Measurements from ENCODE around the gene SEMG2. TPM values are rescaled to one million over a fixed set of nuclear protein-coding genes. Genes with fewer than 3 reads are reported as not detected.

The SEMG2 gene
- total and polyA plus RNA-seq, 2 experiments from 2014 or later: not detected

- H3K27ac ChIP-seq: no peak overlapping the region
- TF ChIP-seq, protein P1, sequence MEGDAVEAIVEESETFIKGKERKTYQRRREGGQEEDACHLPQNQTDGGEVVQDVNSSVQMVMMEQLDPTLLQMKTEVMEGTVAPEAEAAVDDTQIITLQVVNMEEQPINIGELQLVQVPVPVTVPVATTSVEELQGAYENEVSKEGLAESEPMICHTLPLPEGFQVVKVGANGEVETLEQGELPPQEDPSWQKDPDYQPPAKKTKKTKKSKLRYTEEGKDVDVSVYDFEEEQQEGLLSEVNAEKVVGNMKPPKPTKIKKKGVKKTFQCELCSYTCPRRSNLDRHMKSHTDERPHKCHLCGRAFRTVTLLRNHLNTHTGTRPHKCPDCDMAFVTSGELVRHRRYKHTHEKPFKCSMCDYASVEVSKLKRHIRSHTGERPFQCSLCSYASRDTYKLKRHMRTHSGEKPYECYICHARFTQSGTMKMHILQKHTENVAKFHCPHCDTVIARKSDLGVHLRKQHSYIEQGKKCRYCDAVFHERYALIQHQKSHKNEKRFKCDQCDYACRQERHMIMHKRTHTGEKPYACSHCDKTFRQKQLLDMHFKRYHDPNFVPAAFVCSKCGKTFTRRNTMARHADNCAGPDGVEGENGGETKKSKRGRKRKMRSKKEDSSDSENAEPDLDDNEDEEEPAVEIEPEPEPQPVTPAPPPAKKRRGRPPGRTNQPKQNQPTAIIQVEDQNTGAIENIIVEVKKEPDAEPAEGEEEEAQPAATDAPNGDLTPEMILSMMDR (IDR thresholded peaks at IDR 0.05; ENCODE audit: low read depth, low read length): no peak
- H3K4me1 ChIP-seq (ENCODE audit: low read depth): no peaks in the 10 kb centered on the region
- peaks cover 25% of the 10 kb centered on the region for H3K27me3 ChIP-seq
- no peaks in the 10 kb centered on the region for H3K36me3 ChIP-seq
- no peak for DNase-seq (ENCODE audit: low read depth in 1 of 2, low spot score in 1 of 2)
- H3K4me3 ChIP-seq: no peak overlapping the region
- H3K9me3 ChIP-seq (ENCODE audit: low read depth): no peaks in the 10 kb centered on the region
Observed at GRCh38 chr20:45230631-45231030, 9.5 kb downstream of the SEMG2 start.

DNA sequence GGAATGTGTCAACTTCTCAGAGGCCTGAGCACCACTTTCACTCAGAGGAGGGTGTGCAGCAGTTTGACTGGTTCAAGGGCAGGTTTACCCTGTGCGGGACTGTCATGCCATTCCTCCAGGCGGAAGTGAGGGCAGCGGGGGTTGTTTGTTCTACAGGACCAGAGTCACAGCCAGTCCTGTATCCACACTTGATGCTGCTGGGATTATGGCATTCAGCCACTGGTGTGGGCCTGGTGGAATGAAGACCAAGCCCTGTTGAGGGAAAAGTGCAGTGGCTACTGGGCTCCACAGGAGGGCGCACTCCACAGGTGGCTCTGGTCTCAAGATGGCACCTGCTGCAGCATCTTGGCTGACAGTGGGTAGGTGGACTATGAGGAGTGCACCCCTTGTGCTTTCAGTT lies 14.8 kb downstream of the SEMG2 start:
- H3K4me3 ChIP-seq: no peak overlapping the region

GRCh38 chr20:45238139-45238538 lies 17.0 kb downstream of the SEMG2 start:
- Histone ChIP-seq H3K27me3 (peaks cover 21% of the 10 kb centered on the region), H3K4me1 (ENCODE audit: low read depth) (no peaks in the 10 kb centered on the region), H3K36me3 (no peaks in the 10 kb centered on the region), H3K27ac (no peak overlapping the region), H3K9me3 (ENCODE audit: low read depth) (no peaks in the 10 kb centered on the region), H3K4me3 (no peak overlapping the region)
- no peak for DNase-seq (ENCODE audit: low read depth in 1 of 2, low spot score in 1 of 2)
- TF ChIP-seq, protein P1 (IDR thresholded peaks at IDR 0.05; ENCODE audit: low read depth, low read length): no peak

More for the DNA sequence above, 14.8 kb downstream of the SEMG2 start:
- DNase-seq (ENCODE audit: low read depth in 1 of 2, low spot score in 1 of 2): no peak
- H3K9me3 ChIP-seq (ENCODE audit: low read depth): no peaks in the 10 kb centered on the region
- H3K36me3 ChIP-seq: no peaks in the 10 kb centered on the region
- TF ChIP-seq, protein P1 (IDR thresholded peaks at IDR 0.05; ENCODE audit: low read depth, low read length): peak; percentile 52
- H3K4me1 ChIP-seq (ENCODE audit: low read depth): no peaks in the 10 kb centered on the region
- peaks cover 3% of the 10 kb centered on the region for H3K27me3 ChIP-seq
- no peak overlapping the region for H3K27ac ChIP-seq

DNA sequence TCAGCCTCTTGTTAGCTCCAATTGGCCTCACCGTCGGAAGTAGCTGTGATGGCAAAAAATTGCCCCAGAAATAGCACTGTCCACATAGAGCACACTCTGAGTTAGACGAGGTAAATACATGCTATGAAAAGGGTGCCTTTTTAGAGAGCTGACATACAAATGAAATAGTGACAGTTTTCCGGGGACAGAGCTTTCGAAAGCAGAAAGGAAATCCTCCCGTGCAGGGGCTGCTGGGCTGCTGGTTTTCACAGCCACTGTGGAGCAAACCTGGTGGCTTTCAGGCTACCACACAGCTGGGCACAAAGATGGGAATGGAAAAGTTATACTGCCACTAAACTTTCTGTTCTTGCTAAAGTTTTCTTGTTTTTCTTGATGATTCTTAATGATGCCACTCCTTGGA lies 24.9 kb downstream of the SEMG2 start:
- no peaks in the 10 kb centered on the region for H3K36me3 ChIP-seq
- TF ChIP-seq, protein P1 (IDR thresholded peaks at IDR 0.05; ENCODE audit: low read depth, low read length): no peak
- no peak for DNase-seq (ENCODE audit: low read depth in 1 of 2, low spot score in 1 of 2)
- H3K27ac ChIP-seq: no peak overlapping the region
- H3K4me1 ChIP-seq (ENCODE audit: low read depth): no peaks in the 10 kb centered on the region
- peaks cover 55% of the 10 kb centered on the region for H3K27me3 ChIP-seq
- no peak overlapping the region for H3K4me3 ChIP-seq
- H3K9me3 ChIP-seq (ENCODE audit: low read depth): no peaks in the 10 kb centered on the region

DNA sequence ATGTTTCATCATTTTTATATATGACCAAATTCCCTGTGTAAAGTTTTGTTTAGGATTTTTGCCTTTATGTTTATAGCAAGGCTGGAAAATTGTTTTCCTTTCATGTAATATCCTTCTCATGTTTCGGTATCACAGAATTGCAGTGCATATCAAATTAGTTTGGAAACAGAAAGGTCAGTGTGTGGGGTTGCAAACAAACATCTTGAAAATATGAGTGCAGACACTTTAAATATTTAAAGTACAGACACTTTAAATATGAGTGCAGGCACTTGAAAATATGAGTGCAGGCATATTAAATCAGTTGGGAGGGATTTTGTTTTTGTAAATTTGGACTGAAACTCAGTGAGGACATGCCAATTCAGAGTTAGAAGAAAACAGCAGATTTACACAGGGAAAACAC lies 26.7 kb downstream of the SEMG2 start:
- no peaks in the 10 kb centered on the region for H3K4me1 ChIP-seq (ENCODE audit: low read depth)
- DNase-seq (ENCODE audit: low read depth in 1 of 2, low spot score in 1 of 2): no peak
- H3K27ac ChIP-seq: no peak overlapping the region
- H3K9me3 ChIP-seq (ENCODE audit: low read depth): no peaks in the 10 kb centered on the region
- TF ChIP-seq, protein P1 (IDR thresholded peaks at IDR 0.05; ENCODE audit: low read depth, low read length): no peak
- H3K27me3 ChIP-seq: peaks cover 41% of the 10 kb centered on the region
- no peaks in the 10 kb centered on the region for H3K36me3 ChIP-seq
- H3K4me3 ChIP-seq: no peak overlapping the region

DNA sequence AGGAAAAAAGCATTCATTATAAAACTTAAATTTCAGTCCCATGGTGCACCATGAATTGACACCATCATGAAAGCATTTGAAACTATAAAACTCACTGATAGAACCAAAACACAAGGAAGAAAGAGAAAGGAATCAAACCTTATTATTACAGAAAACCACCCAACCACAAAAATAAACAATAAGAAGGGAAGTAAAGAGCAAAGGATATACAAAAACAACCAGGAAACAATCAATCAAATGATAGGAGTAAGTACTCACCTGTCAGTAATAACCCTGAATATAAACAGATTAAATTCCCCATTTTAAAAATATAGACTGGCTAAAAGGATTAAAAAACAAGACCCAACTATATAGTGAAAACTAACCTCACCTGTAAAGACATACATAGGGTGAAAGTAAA lies 27.4 kb downstream of the SEMG2 start:
- no peaks in the 10 kb centered on the region for H3K9me3 ChIP-seq (ENCODE audit: low read depth)
- DNase-seq (ENCODE audit: low read depth in 1 of 2, low spot score in 1 of 2): no peak
- H3K27me3 ChIP-seq: peaks cover 35% of the 10 kb centered on the region
- TF ChIP-seq, protein P1 (IDR thresholded peaks at IDR 0.05; ENCODE audit: low read depth, low read length): no peak
- no peak overlapping the region for H3K27ac ChIP-seq
- no peaks in the 10 kb centered on the region for H3K36me3 ChIP-seq
- H3K4me3 ChIP-seq: no peak overlapping the region
- H3K4me1 ChIP-seq (ENCODE audit: low read depth): no peaks in the 10 kb centered on the region

Measured in cardiac muscle cell (in vitro differentiated cells and primary cell).